Measurements from ENCODE around the gene MOB3B.

- TF ChIP-seq CTCF (conservative IDR thresholded peaks at IDR 0.05; ENCODE audit: low read depth, low read length) = no peak
- TF ChIP-seq EZH2 (IDR thresholded peaks at IDR 0.05; ENCODE audit: low read length, unreplicated experiment) = no peak
Measured at GRCh38 chr9:27541740-27542139, 12.1 kb upstream of the MOB3B start.

Measured in PC-3 (cell line).